HG03442 (cell line): Measurements from ENCODE around the gene TXNRD1.

Experiments used
- ATAC-seq: cut with Tn5 transposase; IDR thresholded peaks from one replicate; pipeline ENCODE4 v1.9.1; 2021; ENCODE audit warnings: mild to moderate bottlenecking, moderate library complexity; ENCODE audit not compliant: unreplicated experiment

The TXNRD1 gene

GRCh38 chr12:104297477-104298113 is 82.0 kb downstream of the TXNRD1 start:
- no peak for ATAC-seq

- no peak for ATAC-seq
Observed at GRCh38 chr12:104299842-104300481, 84.4 kb downstream of the TXNRD1 start.

- peak; percentile 95 for ATAC-seq
Observed at GRCh38 chr12:104303538-104304151, 88.1 kb downstream of the TXNRD1 start, which contains the start of gene EID3. TSS of gene EID3 (plus strand) at chr12:104303739. CDS start at chr12:104303935, 196 bp downstream.

- ATAC-seq: no peak
Observed at GRCh38 chr12:104304261-104305009, 88.9 kb downstream of the TXNRD1 start.

GRCh38 chr12:104305349-104305748 is 89.8 kb downstream of the TXNRD1 start:
- ATAC-seq: no peak

- no peak for ATAC-seq
Observed at GRCh38 chr12:104306376-104306775, 90.8 kb downstream of the TXNRD1 start.

- ATAC-seq: no peak
Observed at GRCh38 chr12:104306943-104307654, 91.5 kb downstream of the TXNRD1 start.

GRCh38 chr12:104307655-104308000 is 92.0 kb downstream of the TXNRD1 start:
- no peak for ATAC-seq

- ATAC-seq: no peak
Observed at GRCh38 chr12:104309446-104309993, 93.9 kb downstream of the TXNRD1 start.

- no peak for ATAC-seq
Observed at GRCh38 chr12:104310751-104311633, 95.4 kb downstream of the TXNRD1 start.

GRCh38 chr12:104312202-104312601 is 96.6 kb downstream of the TXNRD1 start:
- ATAC-seq: no peak

GRCh38 chr12:104312654-104313053 is 97.1 kb downstream of the TXNRD1 start:
- no peak for ATAC-seq

GRCh38 chr12:104313568-104314241 is 98.1 kb downstream of the TXNRD1 start:
- ATAC-seq: no peak

- no peak for ATAC-seq
Observed at GRCh38 chr12:104314242-104314614, 98.6 kb downstream of the TXNRD1 start.

- ATAC-seq: no peak
Observed at GRCh38 chr12:104315326-104316224, 100.0 kb downstream of the TXNRD1 start.

- no peak for ATAC-seq
Observed at GRCh38 chr12:104316936-104317335, 101.4 kb downstream of the TXNRD1 start.

GRCh38 chr12:104317538-104318210 is 102.1 kb downstream of the TXNRD1 start:
- ATAC-seq: no peak

GRCh38 chr12:104319028-104319427 is 103.4 kb downstream of the TXNRD1 start:
- no peak for ATAC-seq
